SKM-1 (cell line): ENCODE results near the gene PISD.

Experiments
- DNase-seq: peaks from one replicate; lab custom pipeline; 2025; ENCODE audit not compliant: unreplicated experiment; lab: John Stamatoyannopoulos, UW

Gene PISD

DNA sequence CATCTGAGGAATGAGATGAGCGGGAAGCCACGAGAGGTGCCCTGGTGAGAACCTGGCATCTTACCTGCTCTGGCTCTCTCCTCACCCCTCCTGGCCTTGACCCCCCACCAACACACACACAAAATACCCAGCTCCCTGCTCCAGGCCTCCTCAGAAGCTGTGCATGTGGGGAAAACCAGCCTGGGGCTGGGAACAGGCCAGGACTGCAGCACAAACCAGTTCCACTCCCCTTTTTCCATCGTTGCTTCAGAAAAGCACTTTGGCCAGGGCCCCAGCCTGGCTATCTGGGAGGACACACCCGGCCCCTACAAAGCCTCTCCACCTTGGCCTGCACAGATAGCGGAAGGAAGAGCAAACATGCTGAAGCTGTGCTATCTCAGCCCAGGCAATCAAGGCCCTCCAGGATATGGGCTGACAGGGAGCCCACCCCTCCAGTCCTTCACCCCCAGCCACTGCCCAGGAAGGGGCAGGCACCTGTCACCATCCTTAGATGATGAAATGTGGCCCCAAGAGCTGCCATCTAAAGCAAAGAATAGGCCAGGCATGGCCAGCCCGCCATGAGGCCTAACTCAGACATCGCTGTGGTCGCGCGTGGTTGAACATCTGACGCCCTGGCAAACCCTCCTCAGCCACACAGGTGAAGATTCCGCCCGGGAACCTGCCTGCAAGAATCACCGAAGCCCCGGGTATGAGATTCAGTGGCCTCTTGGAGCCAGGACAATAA is 35.4 kb downstream of the PISD start:
- no peak for DNase-seq

DNA sequence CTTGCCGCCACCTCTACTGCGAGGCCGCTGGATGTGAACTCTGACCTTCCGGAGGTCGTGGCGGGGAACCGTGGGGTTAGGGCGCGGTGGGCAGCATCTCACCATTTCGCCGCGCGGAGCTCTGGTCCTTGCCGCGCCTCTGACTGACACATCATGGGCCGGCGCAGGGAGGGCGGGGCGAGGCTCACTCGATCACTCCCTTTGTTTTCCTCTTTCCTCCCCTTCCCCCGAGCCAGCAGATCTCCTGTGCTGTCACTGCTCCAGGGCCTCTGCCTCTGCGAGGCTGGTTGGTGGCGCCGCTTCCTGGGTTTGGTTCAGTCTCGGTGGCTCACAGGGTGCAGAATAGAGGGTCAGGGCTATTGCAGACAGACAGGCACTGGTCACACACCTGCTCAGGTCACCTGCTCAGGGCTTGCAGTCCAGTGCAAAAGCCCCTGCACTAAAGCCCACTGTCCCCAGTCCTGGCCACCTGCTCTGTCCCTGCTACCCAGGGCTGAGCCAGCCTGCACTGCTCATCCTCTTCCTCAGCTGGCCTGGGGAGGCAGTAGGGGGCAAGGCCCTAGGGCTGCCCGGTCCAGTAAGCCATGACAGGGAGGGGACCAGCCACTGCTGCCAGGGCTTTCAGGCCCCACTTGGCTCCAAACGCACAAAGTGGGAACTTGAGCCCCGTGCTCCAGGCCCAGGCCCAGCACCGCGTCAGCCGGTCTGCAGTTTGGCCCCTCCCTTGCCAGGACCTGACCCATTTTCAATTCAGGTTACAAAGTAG is 36.2 kb downstream of the PISD start:
- DNase-seq, result no peak

DNA sequence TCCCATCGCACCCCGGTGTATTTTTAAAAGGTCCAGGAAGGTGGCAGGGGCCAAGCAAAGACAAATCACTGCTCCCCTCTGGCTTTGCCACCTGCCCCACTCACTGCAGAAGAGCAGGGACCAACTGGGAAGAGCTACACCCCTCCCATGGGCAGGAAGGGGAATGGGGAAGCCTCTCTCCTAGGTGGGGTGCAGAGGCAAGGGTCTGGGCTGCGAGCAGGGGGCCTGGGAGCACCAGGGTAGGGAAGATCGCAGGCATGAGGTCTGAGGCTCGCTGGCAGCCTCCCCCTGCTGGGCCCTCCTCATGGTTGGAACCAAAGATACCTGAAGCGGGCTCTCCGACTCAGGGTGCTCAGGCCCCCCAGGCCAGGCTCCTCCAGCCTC is 36.8 kb downstream of the PISD start:
- DNase-seq, result no peak

DNA sequence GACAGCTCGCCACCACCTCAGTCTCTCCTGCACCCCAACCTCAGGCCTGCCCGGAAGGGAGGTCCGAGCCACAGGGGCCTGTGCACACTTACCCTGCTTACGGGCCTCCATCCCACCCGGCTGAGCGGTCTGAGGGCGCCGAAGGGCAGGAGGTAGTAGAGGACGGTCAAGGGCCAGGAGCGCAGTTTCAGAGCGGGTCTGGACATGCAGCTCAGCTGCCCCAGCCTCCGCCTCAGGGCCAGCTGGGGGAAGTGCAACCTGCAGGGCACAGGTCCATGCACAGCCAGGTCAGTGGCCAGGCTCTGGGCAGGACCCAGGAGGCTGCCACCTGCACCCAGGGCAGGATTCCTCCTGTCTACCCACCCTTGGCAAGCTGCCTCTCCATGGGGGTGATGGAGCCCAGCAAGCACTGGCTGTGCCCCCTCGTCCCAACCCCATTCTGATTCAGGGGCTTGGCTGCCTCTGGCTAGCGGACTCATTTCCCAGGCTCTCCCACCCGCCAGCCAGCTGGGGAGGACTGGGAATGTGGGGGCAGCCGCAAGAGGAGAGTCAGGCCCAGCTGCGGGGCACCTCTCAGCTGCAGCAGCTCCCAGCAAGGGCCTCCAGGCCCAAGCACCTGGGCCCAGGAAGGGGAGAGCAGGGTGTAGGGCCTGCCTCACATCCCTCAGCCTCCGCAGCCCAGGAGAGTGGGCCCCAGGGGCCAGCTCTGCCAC is 38.3 kb downstream of the PISD start:
- DNase-seq, result no peak

DNA sequence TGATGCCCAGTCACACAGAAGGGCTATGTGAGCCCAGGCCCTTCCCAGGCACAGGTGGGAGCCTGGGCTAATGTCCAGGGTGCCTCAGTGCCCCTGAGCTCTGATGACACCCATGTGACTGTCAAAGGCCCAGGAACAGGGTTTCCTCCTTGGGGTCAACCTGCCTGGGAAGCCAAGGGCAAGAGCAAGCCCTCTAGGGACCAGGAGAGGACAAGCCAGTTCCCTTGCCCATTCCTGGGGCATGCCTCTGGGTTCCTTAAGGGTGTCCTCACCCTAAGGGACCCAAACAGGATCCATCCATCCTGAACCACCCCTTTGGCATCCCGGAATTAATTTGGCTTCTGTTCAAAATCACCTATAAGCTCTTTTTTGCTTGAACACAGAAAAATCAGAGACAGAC is 39.0 kb downstream of the PISD start:
- DNase-seq, result no peak

DNA sequence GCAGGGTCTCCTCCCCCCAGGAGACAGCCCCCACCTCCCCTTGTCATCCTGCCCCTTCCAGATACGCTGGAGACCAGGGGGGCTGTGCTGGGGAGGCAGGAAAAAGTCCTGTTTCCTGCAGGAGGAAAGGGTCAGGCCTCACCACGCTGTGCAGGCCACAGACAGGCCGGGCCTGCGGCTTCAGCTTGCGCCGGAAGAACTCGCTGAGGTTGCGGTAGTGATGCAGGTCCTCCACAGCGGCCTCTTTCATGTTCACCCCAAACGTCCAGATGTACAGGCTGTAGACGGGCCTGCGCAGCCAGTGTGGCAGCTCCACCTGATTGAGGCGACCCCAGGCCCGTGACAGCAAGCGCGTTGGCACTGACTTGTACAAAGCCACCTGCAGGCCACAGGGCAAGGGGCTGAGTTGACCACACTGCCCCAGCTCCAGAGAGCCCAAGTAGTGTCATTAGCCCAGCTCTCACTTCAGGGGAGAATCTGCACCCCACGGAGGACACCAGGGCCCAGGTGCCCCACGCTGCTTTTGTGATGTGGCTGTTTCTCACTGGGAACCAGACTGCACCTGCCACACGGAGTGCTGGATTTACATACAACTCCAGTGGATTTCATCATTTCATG is 40.4 kb downstream of the PISD start:
- no peak for DNase-seq

DNA sequence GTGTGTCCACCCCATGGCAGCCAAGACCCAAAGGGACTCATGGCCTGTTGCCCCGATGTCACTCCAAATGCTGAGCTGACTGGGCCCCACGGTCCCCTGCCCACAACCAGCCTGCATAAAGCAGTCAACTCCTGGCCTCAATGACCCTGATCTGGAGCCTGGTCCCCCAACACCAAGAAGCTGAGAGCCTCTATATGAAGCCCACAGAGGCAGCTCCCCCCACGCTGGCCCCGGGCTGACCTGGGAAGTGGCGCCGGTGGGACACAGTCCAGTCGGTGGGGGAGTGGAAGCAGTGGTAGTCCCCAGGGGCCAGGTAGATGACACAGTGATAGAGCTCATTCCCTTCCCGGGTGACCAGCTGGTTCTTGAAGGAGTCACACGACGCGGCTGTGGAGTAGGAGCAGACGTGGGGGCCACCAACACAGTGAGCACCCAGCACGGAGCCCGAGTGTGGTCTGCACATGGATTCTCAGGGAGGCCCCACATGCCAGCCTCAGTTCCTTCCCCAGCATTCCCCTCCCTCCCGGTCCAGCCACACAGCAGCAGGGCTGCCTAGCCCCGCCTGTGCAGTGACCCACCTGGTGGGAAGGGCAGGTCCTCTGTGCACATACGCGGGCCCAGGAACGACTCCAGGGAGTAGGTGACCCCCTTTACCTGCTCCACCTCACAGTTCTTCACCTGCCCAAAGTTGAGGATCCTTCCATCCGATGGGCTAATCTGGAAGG is 41.1 kb downstream of the PISD start:
- no peak for DNase-seq

DNA sequence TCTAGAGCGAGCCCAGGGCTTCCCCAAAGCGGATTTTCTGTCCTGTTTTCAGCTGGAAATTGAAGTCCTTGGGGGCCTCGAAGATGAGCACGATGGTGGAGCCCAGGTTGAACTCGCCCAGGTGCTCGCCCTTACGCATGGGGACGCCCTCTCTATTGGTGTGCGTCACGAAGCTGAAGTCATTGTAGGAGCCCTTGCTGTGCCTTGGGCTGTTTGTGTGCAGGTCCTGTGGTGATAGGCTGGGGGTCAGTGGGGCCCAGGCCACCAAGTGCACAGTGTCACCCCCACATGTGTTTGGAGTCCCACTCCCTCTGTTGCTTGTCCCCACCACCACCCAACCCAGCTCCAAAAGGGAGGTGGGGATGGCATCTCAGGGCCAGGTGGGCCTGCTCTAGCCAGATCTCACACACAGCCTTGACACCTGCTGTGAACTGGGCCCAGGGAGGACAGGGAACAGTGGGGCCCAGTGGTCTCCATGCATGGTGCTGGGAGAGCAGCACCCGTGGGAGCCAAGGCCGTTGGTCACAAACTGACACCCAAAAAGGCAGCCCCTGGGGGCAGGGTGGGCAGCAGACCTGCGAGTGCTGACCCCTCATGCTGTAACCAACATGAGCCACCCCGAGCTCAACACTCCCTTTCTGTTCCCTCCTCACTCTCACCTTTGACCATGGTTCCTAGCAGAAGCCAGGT is 42.3 kb downstream of the PISD start:
- no peak for DNase-seq

DNA sequence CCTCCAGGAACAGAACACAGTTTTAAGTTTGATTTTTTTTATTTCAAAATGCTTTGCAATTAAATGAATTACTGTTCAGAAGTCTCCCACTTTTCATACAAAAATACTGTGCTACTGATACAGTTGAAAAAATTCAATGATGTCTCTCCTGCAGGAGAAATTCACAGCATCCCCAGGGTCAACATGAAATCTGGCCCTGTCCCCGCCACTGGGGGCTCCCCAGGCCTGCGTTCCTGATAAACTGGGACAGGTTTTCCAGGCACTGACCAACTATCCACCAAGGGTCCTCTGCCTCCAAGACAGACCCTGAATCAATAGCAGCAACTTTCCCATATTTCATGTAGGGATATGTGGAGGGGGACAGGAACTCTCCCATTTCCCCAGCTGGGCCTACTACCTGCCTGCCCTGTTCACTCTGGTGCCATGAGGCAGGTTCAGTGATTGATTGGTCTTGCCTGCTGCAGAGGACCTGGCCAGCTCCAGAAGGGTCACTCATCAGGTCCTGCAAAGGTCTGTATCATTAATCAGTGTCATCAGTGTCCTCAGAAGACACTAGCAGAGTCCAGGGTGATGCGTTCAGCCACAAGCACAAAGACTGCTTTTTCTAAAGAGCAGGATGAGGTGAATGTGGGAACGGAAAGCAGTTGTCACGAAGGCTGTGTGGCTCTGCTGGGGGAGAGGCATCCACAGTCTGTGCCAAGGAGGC is 43.4 kb downstream of the PISD start:
- DNase-seq, result no peak

DNA sequence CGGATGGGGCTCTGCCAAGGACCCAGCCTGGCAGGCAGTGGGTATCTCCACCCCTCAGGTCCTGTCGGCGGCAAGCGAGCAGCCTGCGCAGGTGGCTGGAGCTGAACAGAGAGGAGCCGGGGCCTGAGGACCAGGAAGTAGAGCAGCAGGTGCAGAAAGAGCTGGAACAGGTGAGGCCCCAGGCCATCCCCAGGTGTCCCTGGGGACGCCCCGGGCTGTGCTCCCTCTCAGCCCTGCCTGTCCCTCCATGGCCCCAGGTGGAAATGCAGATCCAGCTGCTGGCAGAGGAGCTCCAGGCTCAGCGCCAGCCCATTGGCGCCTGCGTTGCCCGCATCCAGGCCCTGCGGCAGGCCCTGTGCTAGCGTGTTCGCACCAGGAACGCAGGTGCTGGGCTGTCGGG is 44.0 kb downstream of the PISD start:
- no peak for DNase-seq

DNA sequence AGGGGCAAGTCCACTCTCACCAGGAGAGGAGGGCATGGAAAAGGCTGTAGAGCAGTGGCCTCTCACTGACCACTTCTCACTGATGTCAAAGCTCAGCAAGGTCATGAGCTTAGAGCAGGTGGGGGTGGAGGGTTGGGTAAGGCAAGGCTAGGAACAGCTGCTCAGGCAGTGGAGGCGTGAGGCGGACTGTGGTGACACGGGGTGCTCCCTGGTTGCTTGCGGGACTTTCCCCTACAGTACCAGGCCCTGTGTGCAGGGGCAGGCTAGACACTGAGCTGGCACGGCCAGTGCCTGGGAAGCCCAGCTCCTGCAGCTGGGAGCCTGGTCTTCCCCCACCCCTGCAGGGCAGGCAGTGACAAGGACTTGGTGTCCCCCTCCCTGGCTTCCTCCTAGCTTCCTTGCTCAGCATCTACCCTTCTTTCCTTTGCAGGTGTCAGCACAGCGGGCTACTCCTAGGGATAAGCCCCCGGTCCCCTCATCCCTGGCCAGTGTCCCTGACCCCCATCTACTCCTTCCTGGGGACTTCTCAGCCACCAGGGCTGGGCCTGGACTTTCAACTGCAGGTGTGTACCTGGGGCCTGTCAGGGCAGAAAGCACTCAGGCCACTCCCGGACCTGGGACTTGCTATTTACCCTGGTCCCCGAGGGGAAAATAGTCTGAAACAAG is 45.6 kb downstream of the PISD start:
- no peak for DNase-seq

DNA sequence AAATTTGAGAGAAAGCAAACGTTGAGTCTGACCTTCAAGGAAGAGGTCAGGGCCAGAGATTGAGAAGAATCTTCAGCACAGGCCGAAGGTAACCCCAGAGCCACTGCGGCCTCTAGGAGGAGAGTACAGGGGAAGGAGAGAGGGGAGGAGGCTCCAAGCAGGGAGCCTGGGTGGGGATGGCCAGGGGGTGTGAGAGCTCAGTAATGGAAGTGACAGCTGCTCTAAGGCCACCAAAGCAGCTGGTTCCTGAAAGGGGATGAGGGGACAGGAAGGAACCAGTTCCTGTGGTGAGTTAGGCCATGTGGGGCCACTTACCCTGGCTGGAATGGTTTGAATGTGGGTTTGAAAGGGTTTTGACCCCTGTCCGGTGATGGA is 46.1 kb downstream of the PISD start:
- DNase-seq, result no peak

DNA sequence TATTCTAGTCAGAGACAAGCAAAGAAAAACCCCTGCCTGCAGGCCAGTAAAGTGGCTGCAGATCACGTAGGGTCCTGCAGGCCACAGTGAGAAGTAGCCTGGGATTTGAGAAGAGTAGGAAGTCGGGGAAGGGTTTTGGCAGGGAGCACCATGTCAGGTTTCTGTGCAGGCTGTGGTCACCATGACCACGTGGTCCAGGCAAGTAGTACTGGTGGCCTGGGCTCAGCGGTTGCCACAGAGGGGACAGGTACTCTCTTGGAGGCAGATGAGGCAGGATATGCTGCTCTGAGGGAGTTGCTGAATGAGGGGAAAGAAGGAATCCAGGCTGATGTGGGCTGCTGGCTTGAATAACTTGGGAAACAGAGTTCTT is 46.5 kb downstream of the PISD start:
- no peak for DNase-seq

DNA sequence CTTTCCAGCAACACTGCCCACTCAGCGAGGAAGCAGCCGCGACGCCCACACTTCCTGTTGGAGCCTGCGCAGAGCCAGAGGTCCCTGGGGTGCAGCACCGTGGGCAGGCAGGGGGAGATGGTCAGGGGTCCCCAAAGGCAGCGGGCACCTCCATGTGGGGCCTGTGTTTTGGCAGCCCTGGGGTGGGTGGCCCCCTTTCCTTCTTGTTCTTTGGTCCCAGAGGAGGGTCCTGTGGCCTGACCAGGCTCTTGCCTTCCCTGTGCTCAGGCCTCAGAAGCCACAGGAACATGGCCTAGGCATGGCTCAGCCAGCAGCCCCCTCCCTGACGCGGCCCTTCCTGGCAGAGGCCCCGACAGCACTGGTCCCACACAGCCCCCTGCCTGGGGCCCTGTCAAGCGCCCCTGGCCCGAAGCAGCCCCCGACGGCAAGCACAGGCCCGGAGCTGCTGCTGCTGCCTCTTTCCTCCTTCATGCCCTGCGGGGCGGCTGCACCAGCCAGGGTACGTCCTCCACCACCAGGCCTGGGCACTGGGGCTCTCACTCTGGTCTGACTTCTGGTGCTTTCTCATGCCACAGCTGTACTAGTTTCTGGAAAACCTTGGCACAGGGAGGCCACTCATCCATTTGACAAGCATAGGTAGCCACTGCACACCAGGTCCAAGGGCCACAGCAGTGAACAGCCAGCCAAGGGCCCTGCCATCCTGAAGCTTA is 47.1 kb downstream of the PISD start:
- DNase-seq, result no peak

DNA sequence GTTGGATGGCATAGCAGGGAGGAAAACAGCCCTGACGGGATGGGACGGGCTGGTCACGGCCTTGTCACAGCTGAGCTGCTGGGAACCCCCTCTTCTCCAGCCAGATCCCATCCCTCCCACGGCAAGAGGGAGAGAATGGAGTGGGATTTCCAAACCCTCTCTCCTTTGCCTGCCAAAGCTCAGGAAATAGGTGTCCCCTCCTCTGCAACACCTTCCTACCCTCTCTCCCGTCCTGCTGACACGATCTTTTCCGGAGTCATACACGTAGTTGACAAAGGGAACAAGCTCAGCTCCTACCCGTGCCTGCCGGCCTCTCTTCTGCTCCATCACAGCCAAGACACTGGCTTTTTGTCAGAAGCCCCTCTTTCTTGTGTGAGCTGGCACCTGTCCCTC is 48.1 kb downstream of the PISD start:
- no peak for DNase-seq

DNA sequence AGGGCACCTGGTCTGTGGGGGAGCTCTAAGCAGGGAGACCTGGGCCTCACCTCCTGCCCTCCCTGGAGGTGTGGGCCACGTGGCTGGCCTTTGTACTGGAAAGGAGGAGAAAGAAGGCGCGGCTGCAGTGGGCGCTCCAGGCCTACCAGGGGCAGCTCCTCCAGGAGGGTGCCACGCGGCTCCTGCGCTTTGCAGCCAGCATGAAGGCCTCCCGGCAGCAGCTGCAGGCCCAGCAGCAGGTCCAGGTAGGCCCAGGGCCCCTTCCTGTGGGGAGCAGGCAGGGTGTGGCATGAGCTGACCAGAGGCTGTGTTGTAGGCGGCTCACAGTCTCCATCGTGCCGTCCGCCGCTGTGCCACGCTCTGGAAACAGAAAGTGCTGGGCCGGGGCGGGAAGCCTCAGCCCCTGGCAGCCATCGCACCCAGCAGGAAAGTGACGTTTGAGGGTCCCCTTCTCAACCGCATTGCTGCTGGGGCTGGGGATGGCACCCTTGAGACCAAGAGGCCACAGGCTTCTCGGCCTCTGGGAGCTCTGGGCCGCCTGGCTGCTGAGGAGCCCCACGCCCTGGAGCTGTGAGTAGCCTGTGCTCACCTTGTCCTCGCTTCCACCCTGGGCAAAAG is 48.6 kb downstream of the PISD start:
- no peak for DNase-seq

DNA sequence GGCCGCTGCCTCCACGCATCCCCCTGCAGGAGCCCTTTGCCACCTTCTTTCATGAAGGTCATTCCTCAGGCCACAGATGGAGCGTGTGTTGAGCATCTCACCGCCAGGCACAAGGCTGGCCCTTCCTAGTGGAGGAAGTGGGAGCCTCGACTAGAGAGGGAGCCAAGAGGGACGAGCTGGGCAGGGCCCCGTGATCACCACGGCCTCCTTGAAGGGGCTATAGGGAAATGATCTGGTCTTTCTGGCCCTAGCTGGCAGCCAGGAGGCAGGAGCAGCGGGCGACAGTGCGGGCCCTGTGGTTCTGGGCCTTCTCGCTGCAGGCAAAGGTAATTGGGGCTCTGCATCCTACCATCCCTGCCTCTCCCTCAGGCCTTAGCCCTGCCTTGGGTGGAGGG is 49.1 kb downstream of the PISD start:
- DNase-seq, result no peak

DNA sequence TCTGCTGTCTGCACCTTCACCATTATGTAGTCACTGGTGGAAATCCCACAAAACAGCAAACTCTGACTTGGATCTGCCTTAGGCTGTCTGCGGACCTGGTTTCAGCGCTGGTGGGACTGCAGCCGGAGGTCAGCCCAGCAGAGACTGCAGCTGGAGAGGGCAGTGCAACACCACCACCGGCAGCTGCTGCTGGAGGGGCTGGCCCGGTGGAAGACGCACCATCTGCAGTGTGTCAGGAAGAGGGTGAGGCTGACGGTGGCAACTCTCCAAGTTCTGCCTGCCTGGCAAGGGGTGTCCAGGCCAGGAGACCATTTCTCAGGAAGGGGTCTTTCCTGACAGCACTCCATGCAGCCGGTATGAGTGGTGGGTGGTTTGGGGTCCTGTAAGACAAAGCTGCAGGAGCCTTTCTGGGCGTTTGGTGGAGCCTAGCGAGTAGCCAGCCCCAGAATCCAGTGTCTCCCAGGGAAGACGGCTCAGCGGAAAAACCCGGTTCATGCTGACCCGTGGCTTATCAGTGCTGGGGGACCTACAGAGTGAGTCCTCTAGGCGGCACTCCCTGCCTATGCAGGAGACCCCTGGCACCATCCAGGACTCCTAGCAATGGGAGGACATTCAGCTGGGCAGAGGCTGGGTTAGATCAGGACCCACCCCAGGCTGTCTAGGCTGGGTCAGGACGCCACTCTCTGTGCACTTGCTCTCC is 50.8 kb downstream of the PISD start:
- no peak for DNase-seq
